Measurements from ENCODE around the gene DTD2. TPM values are rescaled to one million over a fixed set of nuclear protein-coding genes. Genes with fewer than 3 reads are reported as not detected.

The DTD2 gene
- total RNA-seq, 6 donors from 2014 or later: 15.6 to 42.4 (median 20.8) TPM

- H3K9me3 ChIP-seq: no peaks in the 10 kb centered on the region
- TF ChIP-seq POLR2A (IDR thresholded peaks at IDR 0.05) (no peak), CTCF (IDR thresholded peaks at IDR 0.05) (no peak), EP300 (IDR thresholded peaks at IDR 0.05) (no peak), POLR2AphosphoS5 (IDR thresholded peaks at IDR 0.05) (no peak)
- no peak for DNase-seq
- H3K4me1 ChIP-seq: peaks cover 5 to 12% (median 10%) of the 10 kb centered on the region in 4 donors
- no peak for ATAC-seq (ENCODE audit: low FRiP score in 2 of 2)
- H3K27ac ChIP-seq: peak overlapping the region; percentile 82 to 92 (median 89)
- peak overlapping the region in 3 of 4 donors; percentile 63 to 81 (median 78) for H3K4me3 ChIP-seq
- WGBS, 2 donors: 42 to 50% methylated on average over 11 of the region's 11 CpGs
- H3K36me3 ChIP-seq: peaks cover 0 to 2% (median 0%) of the 10 kb centered on the region in 4 donors
- no peaks in the 10 kb centered on the region for H3K27me3 ChIP-seq
Measured at GRCh38 chr14:31457665-31458659, 656 bp upstream of the DTD2 start.

- peaks cover 0 to 11% (median 2%) of the 10 kb centered on the region in 4 donors for H3K4me1 ChIP-seq
- peak in 1 of 2 donors; percentile 77 for ATAC-seq (ENCODE audit: low FRiP score in 2 of 2)
- no peak for DNase-seq
- H3K27ac ChIP-seq: no peak overlapping the region
- no peak overlapping the region for H3K4me3 ChIP-seq
- no peak for TF ChIP-seq EP300 (IDR thresholded peaks at IDR 0.05)
- TF ChIP-seq CTCF (IDR thresholded peaks at IDR 0.05): peak; percentile 43 to 67 (median 55)
- no peak for TF ChIP-seq POLR2A (IDR thresholded peaks at IDR 0.05)
- no peak for TF ChIP-seq POLR2AphosphoS5 (IDR thresholded peaks at IDR 0.05)
- peaks cover 0 to 21% (median 4%) of the 10 kb centered on the region in 4 donors for H3K36me3 ChIP-seq
- H3K9me3 ChIP-seq: no peaks in the 10 kb centered on the region
- 44 to 49% methylated on average over 2 of the region's 2 CpGs for WGBS, 2 donors
- no peaks in the 10 kb centered on the region for H3K27me3 ChIP-seq
Measured at GRCh38 chr14:31449971-31450610, 7.2 kb downstream of the DTD2 start.

- Histone ChIP-seq H3K27me3 (no peaks in the 10 kb centered on the region), H3K27ac (no peak overlapping the region), H3K9me3 (no peaks in the 10 kb centered on the region), H3K4me3 (no peak overlapping the region), H3K4me1 (peaks cover 0 to 11% (median 2%) of the 10 kb centered on the region in 4 donors), H3K36me3 (peaks cover 0 to 21% (median 4%) of the 10 kb centered on the region in 4 donors)
- WGBS, 2 donors: 73 to 85% methylated on average over 8 of the region's 8 CpGs
- DNase-seq (no peak), ATAC-seq (ENCODE audit: low FRiP score in 2 of 2) (no peak)
- TF ChIP-seq POLR2AphosphoS5 (IDR thresholded peaks at IDR 0.05): no peak
- TF ChIP-seq EP300 (IDR thresholded peaks at IDR 0.05): no peak
- TF ChIP-seq CTCF (IDR thresholded peaks at IDR 0.05): no peak
- no peak for TF ChIP-seq POLR2A (IDR thresholded peaks at IDR 0.05)
Measured at GRCh38 chr14:31449136-31449535, 8.2 kb downstream of the DTD2 start.

- H3K27me3 ChIP-seq: no peaks in the 10 kb centered on the region
- peaks cover 2 to 20% (median 8%) of the 10 kb centered on the region in 4 donors for H3K4me1 ChIP-seq
- TF ChIP-seq EP300 (IDR thresholded peaks at IDR 0.05) (no peak), POLR2AphosphoS5 (IDR thresholded peaks at IDR 0.05) (no peak), CTCF (IDR thresholded peaks at IDR 0.05) (no peak), POLR2A (IDR thresholded peaks at IDR 0.05) (no peak)
- no peak overlapping the region for H3K27ac ChIP-seq
- no peak overlapping the region for H3K4me3 ChIP-seq
- 69% methylated on average over 1 of the region's 1 CpG for WGBS, 2 donors
- no peak for DNase-seq
- H3K9me3 ChIP-seq: no peaks in the 10 kb centered on the region
- no peak for ATAC-seq (ENCODE audit: low FRiP score in 2 of 2)
- peaks cover 0 to 4% (median 0%) of the 10 kb centered on the region in 4 donors for H3K36me3 ChIP-seq
Measured at GRCh38 chr14:31445703-31446102, 11.6 kb downstream of the DTD2 start.

Measured in upper lobe of left lung (tissue), 6 donors.